ENCODE results near the gene GLIS1. TPM values are rescaled to one million over a fixed set of nuclear protein-coding genes. Genes with fewer than 3 reads are reported as not detected.

Gene GLIS1
- polyA plus RNA-seq, 3 donors, result not detected

GRCh38 chr1:53502641-53503432 lies 236.1 kb downstream of the GLIS1 start:
- no peaks in the 10 kb centered on the region for H3K9me3 Mint-ChIP-seq
- no peaks in the 10 kb centered on the region for H3K36me3 Mint-ChIP-seq
- no peak for DNase-seq
- Histone ChIP-seq H4K20me1 (ENCODE audit: insufficient read depth, low read length) (no peaks in the 10 kb centered on the region), H3K27ac (ENCODE audit: low read depth in 1 of 2, low read length in 2 of 2) (no peak overlapping the region), H2AFZ (ENCODE audit: insufficient read depth, low read depth, low read length, poor library complexity, severe bottlenecking) (no peak overlapping the region), H3K9me3 (replicated peaks in 1 of 2; ENCODE audit: control insufficient read depth in 1 of 2, insufficient read depth in 1 of 2, low read length in 2 of 2) (no peaks in the 10 kb centered on the region), H3K9ac (ENCODE audit: insufficient read depth, low read length, poor library complexity, severe bottlenecking) (no peak overlapping the region), H3K79me2 (ENCODE audit: insufficient read depth, low read length) (no peaks in the 10 kb centered on the region), H3K4me2 (replicated peaks; ENCODE audit: extremely low read depth, low read length, poor library complexity, severe bottlenecking) (no peak overlapping the region), H3K4me1 (ENCODE audit: control insufficient read depth in 1 of 2, insufficient read depth in 2 of 2, low read length in 2 of 2) (no peaks in the 10 kb centered on the region), H3K27me3 (ENCODE audit: control insufficient read depth in 2 of 2, insufficient read depth in 2 of 2, low read length in 2 of 2) (no peaks in the 10 kb centered on the region), H3K36me3 (replicated peaks in 1 of 2; ENCODE audit: control insufficient read depth in 1 of 2, insufficient read depth in 2 of 2, low read length in 2 of 2) (no peaks in the 10 kb centered on the region), H3K4me3 (replicated peaks in 1 of 3; ENCODE audit: low read depth in 2 of 3, low read length in 3 of 3) (no peak overlapping the region)
- peaks cover 3% of the 10 kb centered on the region for H3K4me1 Mint-ChIP-seq
- peaks cover 2 to 3% (median 2%) of the 10 kb centered on the region in 3 donors for H3K27me3 Mint-ChIP-seq (ENCODE audit: low read depth in 3 of 3)
- H3K4me3 Mint-ChIP-seq, result no peak overlapping the region
- 77% methylated on average over 7 of the region's 7 CpGs for WGBS (ENCODE audit: insufficient coverage)
- no peak for TF ChIP-seq CTCF (IDR thresholded peaks at IDR 0.05)
- intact Hi-C loops (cut with micrococcal nuclease), result no loop called here
- no peak overlapping the region for H3K27ac Mint-ChIP-seq

- Mint-ChIP-seq H3K4me1 (peaks cover 3% of the 10 kb centered on the region), H3K4me3 (no peak overlapping the region), H3K36me3 (no peaks in the 10 kb centered on the region), H3K27me3 (ENCODE audit: low read depth in 3 of 3) (peaks cover 2 to 6% (median 2%) of the 10 kb centered on the region in 3 donors), H3K27ac (no peak overlapping the region), H3K9me3 (no peaks in the 10 kb centered on the region)
- Histone ChIP-seq H3K36me3 (replicated peaks in 1 of 2; ENCODE audit: control insufficient read depth in 1 of 2, insufficient read depth in 2 of 2, low read length in 2 of 2) (no peaks in the 10 kb centered on the region), H3K27ac (ENCODE audit: low read depth in 1 of 2, low read length in 2 of 2) (no peak overlapping the region), H3K9me3 (replicated peaks in 1 of 2; ENCODE audit: control insufficient read depth in 1 of 2, insufficient read depth in 1 of 2, low read length in 2 of 2) (no peaks in the 10 kb centered on the region), H3K4me2 (replicated peaks; ENCODE audit: extremely low read depth, low read length, poor library complexity, severe bottlenecking) (no peak overlapping the region), H2AFZ (ENCODE audit: insufficient read depth, low read depth, low read length, poor library complexity, severe bottlenecking) (no peak overlapping the region), H3K4me1 (ENCODE audit: control insufficient read depth in 1 of 2, insufficient read depth in 2 of 2, low read length in 2 of 2) (no peaks in the 10 kb centered on the region), H3K79me2 (ENCODE audit: insufficient read depth, low read length) (no peaks in the 10 kb centered on the region), H3K4me3 (replicated peaks in 1 of 3; ENCODE audit: low read depth in 2 of 3, low read length in 3 of 3) (no peak overlapping the region), H3K27me3 (ENCODE audit: control insufficient read depth in 2 of 2, insufficient read depth in 2 of 2, low read length in 2 of 2) (no peaks in the 10 kb centered on the region), H4K20me1 (ENCODE audit: insufficient read depth, low read length) (no peaks in the 10 kb centered on the region), H3K9ac (ENCODE audit: insufficient read depth, low read length, poor library complexity, severe bottlenecking) (no peak overlapping the region)
- intact Hi-C loops (cut with micrococcal nuclease), result no loop called here
- no peak for TF ChIP-seq CTCF (IDR thresholded peaks at IDR 0.05)
- 91% methylated on average over 18 of the region's 21 CpGs for WGBS (ENCODE audit: insufficient coverage)
- DNase-seq, result no peak
Observed at GRCh38 chr1:53501065-53502005, 237.6 kb downstream of the GLIS1 start.
